ENCODE measurements around the gene COX5A.
A peak's percentile ranks its signal among the peaks of the same experiment; 100 is the strongest.

Gene COX5A

GRCh38 chr15:74893627-74894026, 44.2 kb downstream of the COX5A start:
- TF ChIP-seq CTCF (IDR thresholded peaks at IDR 0.05; ENCODE audit: insufficient read depth, low read depth, low read length, missing control alignments) = no peak
- H3K4me3 ChIP-seq (ENCODE audit: low read depth, low read length) = no peak overlapping the region

GRCh38 chr15:74892931-74893330, 44.9 kb downstream of the COX5A start:
- no peak for TF ChIP-seq CTCF (IDR thresholded peaks at IDR 0.05; ENCODE audit: insufficient read depth, low read depth, low read length, missing control alignments)
- H3K4me3 ChIP-seq (ENCODE audit: low read depth, low read length) = no peak overlapping the region
- DNase-seq (ENCODE audit: low read depth) = no peak

More at GRCh38 chr15:74893627-74894026, 44.2 kb downstream of the COX5A start:
- DNase-seq (ENCODE audit: low read depth) = peak; percentile 40

- H3K4me3 ChIP-seq (ENCODE audit: low read depth, low read length) = no peak overlapping the region
- no peak for TF ChIP-seq CTCF (IDR thresholded peaks at IDR 0.05; ENCODE audit: insufficient read depth, low read depth, low read length, missing control alignments)
- DNase-seq (ENCODE audit: low read depth) = no peak
Observed at GRCh38 chr15:74892313-74892712, 45.6 kb downstream of the COX5A start.

- no peak overlapping the region for H3K4me3 ChIP-seq (ENCODE audit: low read depth, low read length)
- no peak for TF ChIP-seq CTCF (IDR thresholded peaks at IDR 0.05; ENCODE audit: insufficient read depth, low read depth, low read length, missing control alignments)
- no peak for DNase-seq (ENCODE audit: low read depth)
Observed at GRCh38 chr15:74891469-74891868, 46.4 kb downstream of the COX5A start.

GRCh38 chr15:74890665-74890960, 47.3 kb downstream of the COX5A start:
- H3K4me3 ChIP-seq (ENCODE audit: low read depth, low read length) = peak overlapping the region; percentile 94
- TF ChIP-seq CTCF (IDR thresholded peaks at IDR 0.05; ENCODE audit: insufficient read depth, low read depth, low read length, missing control alignments) = no peak
- no peak for DNase-seq (ENCODE audit: low read depth)

- peak within 1 kb of the TSS; percentile 94 for H3K4me3 ChIP-seq (ENCODE audit: low read depth, low read length)
- peak; percentile 87 for DNase-seq (ENCODE audit: low read depth)
- TF ChIP-seq CTCF (IDR thresholded peaks at IDR 0.05; ENCODE audit: insufficient read depth, low read depth, low read length, missing control alignments) = no peak
Observed at GRCh38 chr15:74889883-74890664, 47.8 kb downstream of the COX5A start, which contains the start of gene MPI. TSS of gene MPI (plus strand) at chr15:74890042. CDS start at chr15:74890074, 32 bp downstream.

- TF ChIP-seq CTCF (IDR thresholded peaks at IDR 0.05; ENCODE audit: insufficient read depth, low read depth, low read length, missing control alignments) = no peak
- peak overlapping the region; percentile 94 for H3K4me3 ChIP-seq (ENCODE audit: low read depth, low read length)
- no peak for DNase-seq (ENCODE audit: low read depth)
Observed at GRCh38 chr15:74889390-74889882, 48.4 kb downstream of the COX5A start.

Data from GM12865 (cell line).